Colonic mucosa (tissue), 4 donors: ENCODE measurements around the gene TBC1D17. TPM values are rescaled to one million over a fixed set of nuclear protein-coding genes. Genes with fewer than 3 reads are reported as not detected.

Experiments used
- DNase-seq: peaks from one replicate; pipeline ENCODE4 v3.0.0-alpha.2; 2020
- H3K27ac ChIP-seq: fragments of 200-600 bp; one replicate; pipeline ENCODE4 v1.8.0; 2021
- H3K27me3 ChIP-seq: fragments of 200-600 bp; one replicate; pipeline ENCODE4 v1.8.0; 2021
- H3K36me3 ChIP-seq: fragments of 200-600 bp; one replicate; pipeline ENCODE4 v1.8.0; 2021
- H3K4me1 ChIP-seq: fragments of 200-600 bp; one replicate; pipeline ENCODE4 v1.8.0; 2021; ENCODE audit warnings: mild to moderate bottlenecking
- H3K4me3 ChIP-seq: fragments of 200-600 bp; one replicate; pipeline ENCODE4 v1.8.0; 2021
- H3K9ac ChIP-seq, 2 donors: one replicate each; pipeline ENCODE4 v1.7.0; 2013; ENCODE audit warnings: control low read depth in 2 of 2, low read depth in 2 of 2, low read length in 2 of 2
- H3K9me3 ChIP-seq: fragments of 200-600 bp; one replicate; pipeline ENCODE4 v1.8.0; 2021
- intact Hi-C: fragments of 100-400 bp; cut with DNase I; formaldehyde crosslinking; loops from one replicate; pipeline ENCODE4 v1.14.1; 2022
- total RNA-seq, 2 donors: library from RNA; stranded (reverse); fragmentation: NEBNext Ultra II Directional in 1 of 2; extraction: Animal tissue kit (Norgen Biotek cat#: 25700) in 1 of 2; gene quantifications; one replicate each; pipeline ENCODE4 v1.2.1, GENCODE V29; 2021
- TF ChIP-seq, protein P1 (sequence below): fragments of 200-600 bp; IDR thresholded peaks from one replicate; pipeline ENCODE4 v1.8.0; 2022; ENCODE audit warnings: antibody characterized with exemption, mild to moderate bottlenecking
- donor health status: healthy.
- donor health status: DM: no; HTN: no; CAD: no.
- donor health status: DM: no; HTN: no; CAD: no.

TBC1D17 gene
- total RNA-seq, 2 donors from 2014 or later, result 29.4 to 33.7 TPM

DNA sequence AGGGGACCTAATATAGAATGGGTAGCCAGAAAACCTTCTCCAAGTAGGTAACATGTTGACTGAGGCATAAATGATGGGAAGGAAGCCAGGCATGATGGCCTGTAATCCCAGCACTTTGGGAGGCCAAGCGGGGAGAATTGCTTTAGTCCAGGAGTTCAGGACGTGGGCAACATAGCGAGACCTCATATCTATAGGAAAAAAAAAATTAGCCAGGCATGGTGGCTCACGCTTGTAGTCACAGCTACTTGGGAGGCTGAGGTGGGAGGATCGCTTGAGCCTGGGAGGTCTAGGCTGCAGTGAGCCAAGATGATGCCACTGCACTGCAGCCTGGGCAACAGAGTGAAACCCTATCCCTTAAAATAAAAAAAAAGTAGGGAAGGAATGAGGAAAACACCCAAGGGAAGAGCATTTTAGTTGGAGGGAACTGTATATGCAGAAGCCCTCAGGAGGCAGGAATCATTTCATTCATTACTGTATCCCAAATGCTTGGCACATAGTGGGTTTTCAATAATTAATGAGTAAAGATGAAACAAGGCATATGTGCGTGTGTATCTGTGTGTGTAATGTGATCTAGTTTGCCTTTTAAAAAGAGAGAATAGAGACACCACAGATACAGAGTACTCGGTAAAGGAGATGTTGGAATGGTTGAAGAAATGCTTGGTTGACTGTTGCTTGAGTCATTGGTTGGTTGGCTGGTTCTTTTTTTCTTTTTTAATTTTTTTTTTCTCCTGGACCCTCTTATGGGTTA is 54.0 kb downstream of the TBC1D17 start:
- intact Hi-C loops, result no loop called here

GRCh38 chr19:49932041-49932451 is 54.5 kb downstream of the TBC1D17 start:
- no peaks in the 10 kb centered on the region for H3K27me3 ChIP-seq
- H3K9ac ChIP-seq, result no peak overlapping the region
- no peak overlapping the region for H3K27ac ChIP-seq
- H3K36me3 ChIP-seq, result no peaks in the 10 kb centered on the region
- peaks cover 7% of the 10 kb centered on the region for H3K4me1 ChIP-seq
- TF ChIP-seq, protein P1, sequence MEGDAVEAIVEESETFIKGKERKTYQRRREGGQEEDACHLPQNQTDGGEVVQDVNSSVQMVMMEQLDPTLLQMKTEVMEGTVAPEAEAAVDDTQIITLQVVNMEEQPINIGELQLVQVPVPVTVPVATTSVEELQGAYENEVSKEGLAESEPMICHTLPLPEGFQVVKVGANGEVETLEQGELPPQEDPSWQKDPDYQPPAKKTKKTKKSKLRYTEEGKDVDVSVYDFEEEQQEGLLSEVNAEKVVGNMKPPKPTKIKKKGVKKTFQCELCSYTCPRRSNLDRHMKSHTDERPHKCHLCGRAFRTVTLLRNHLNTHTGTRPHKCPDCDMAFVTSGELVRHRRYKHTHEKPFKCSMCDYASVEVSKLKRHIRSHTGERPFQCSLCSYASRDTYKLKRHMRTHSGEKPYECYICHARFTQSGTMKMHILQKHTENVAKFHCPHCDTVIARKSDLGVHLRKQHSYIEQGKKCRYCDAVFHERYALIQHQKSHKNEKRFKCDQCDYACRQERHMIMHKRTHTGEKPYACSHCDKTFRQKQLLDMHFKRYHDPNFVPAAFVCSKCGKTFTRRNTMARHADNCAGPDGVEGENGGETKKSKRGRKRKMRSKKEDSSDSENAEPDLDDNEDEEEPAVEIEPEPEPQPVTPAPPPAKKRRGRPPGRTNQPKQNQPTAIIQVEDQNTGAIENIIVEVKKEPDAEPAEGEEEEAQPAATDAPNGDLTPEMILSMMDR, result no peak
- intact Hi-C loops, result no loop called here
- no peak for DNase-seq
- H3K9me3 ChIP-seq, result no peaks in the 10 kb centered on the region
- H3K4me3 ChIP-seq, result no peak overlapping the region

More for the DNA sequence above, 54.0 kb downstream of the TBC1D17 start:
- Histone ChIP-seq H3K9ac (no peak overlapping the region), H3K4me3 (no peak overlapping the region), H3K4me1 (peaks cover 7% of the 10 kb centered on the region), H3K27me3 (no peaks in the 10 kb centered on the region), H3K27ac (no peak overlapping the region), H3K36me3 (no peaks in the 10 kb centered on the region), H3K9me3 (no peaks in the 10 kb centered on the region)
- DNase-seq, result no peak
- TF ChIP-seq, protein P1, result no peak

DNA sequence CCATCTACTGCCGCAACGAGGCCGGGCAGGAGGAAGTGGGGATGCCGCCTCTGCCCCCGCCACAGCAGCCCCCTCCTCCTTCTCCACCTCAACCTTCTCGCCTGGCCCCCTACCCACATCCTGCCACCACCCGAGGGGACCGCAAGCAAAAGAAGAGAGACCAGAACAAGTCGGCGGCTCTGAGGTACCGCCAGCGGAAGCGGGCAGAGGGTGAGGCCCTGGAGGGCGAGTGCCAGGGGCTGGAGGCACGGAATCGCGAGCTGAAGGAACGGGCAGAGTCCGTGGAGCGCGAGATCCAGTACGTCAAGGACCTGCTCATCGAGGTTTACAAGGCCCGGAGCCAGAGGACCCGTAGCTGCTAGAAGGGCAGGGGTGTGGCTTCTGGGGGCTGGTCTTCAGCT is 55.2 kb downstream of the TBC1D17 start:
- Histone ChIP-seq H3K27me3 (no peaks in the 10 kb centered on the region), H3K9me3 (no peaks in the 10 kb centered on the region), H3K4me3 (no peak overlapping the region), H3K27ac (no peak overlapping the region), H3K9ac (no peak overlapping the region), H3K36me3 (no peaks in the 10 kb centered on the region), H3K4me1 (peaks cover 5% of the 10 kb centered on the region)
- TF ChIP-seq, protein P1, result no peak
- intact Hi-C loops, result no loop called here
- DNase-seq, result no peak

- Histone ChIP-seq H3K4me1 (peaks cover 5% of the 10 kb centered on the region), H3K9me3 (no peaks in the 10 kb centered on the region), H3K36me3 (no peaks in the 10 kb centered on the region), H3K4me3 (no peak overlapping the region), H3K9ac (no peak overlapping the region), H3K27me3 (no peaks in the 10 kb centered on the region), H3K27ac (no peak overlapping the region)
- intact Hi-C loops, result no loop called here
- DNase-seq, result no peak
- TF ChIP-seq, protein P1, result no peak
Measured at GRCh38 chr19:49933643-49934042, 56.1 kb downstream of the TBC1D17 start.

GRCh38 chr19:49936549-49936948 is 59.0 kb downstream of the TBC1D17 start:
- no peaks in the 10 kb centered on the region for H3K9me3 ChIP-seq
- peaks cover 5% of the 10 kb centered on the region for H3K4me1 ChIP-seq
- DNase-seq, result no peak
- TF ChIP-seq, protein P1, result no peak
- intact Hi-C loops, result no loop called here
- H3K36me3 ChIP-seq, result no peaks in the 10 kb centered on the region
- H3K27ac ChIP-seq, result no peak overlapping the region
- H3K27me3 ChIP-seq, result no peaks in the 10 kb centered on the region
- no peak overlapping the region for H3K4me3 ChIP-seq
- H3K9ac ChIP-seq, result no peak overlapping the region
